WI38 (cell line): ENCODE data around the gene OPRL1.

Experiments
- H3K4me3 ChIP-seq: 2 replicates; pipeline ENCODE4 v1.5.1; 2011; ENCODE audit warnings: low read depth, mild to moderate bottlenecking, control low read depth, low read length
- TF ChIP-seq, protein P1 (sequence below): IDR thresholded peaks from 2 replicates; pipeline ENCODE4 v1.5.1; 2012; ENCODE audit warnings: low read depth, mild to moderate bottlenecking, control low read depth, low read length

The OPRL1 gene

DNA sequence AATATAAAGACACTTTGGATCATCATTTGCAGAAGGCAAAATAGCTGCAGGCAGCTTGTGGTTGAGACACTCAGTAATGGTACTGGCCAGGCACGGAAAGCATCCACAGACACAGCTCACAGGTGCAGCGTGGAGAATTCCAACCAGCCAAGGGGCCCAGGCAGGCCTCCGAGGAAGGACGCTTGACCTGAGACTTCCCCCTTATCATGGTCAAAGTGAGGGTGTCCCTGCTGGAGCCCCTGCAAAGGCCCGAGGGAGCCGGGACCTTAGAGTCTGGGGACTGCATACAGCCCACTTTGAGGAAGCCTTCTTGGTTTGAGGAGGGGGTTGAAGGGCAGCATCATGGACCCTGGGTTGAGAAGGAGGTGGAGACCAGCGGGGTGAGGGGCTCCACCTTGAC, 69.3 kb downstream of the OPRL1 start:
- no peak overlapping the region for H3K4me3 ChIP-seq
- TF ChIP-seq, protein P1, sequence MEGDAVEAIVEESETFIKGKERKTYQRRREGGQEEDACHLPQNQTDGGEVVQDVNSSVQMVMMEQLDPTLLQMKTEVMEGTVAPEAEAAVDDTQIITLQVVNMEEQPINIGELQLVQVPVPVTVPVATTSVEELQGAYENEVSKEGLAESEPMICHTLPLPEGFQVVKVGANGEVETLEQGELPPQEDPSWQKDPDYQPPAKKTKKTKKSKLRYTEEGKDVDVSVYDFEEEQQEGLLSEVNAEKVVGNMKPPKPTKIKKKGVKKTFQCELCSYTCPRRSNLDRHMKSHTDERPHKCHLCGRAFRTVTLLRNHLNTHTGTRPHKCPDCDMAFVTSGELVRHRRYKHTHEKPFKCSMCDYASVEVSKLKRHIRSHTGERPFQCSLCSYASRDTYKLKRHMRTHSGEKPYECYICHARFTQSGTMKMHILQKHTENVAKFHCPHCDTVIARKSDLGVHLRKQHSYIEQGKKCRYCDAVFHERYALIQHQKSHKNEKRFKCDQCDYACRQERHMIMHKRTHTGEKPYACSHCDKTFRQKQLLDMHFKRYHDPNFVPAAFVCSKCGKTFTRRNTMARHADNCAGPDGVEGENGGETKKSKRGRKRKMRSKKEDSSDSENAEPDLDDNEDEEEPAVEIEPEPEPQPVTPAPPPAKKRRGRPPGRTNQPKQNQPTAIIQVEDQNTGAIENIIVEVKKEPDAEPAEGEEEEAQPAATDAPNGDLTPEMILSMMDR = no peak

DNA sequence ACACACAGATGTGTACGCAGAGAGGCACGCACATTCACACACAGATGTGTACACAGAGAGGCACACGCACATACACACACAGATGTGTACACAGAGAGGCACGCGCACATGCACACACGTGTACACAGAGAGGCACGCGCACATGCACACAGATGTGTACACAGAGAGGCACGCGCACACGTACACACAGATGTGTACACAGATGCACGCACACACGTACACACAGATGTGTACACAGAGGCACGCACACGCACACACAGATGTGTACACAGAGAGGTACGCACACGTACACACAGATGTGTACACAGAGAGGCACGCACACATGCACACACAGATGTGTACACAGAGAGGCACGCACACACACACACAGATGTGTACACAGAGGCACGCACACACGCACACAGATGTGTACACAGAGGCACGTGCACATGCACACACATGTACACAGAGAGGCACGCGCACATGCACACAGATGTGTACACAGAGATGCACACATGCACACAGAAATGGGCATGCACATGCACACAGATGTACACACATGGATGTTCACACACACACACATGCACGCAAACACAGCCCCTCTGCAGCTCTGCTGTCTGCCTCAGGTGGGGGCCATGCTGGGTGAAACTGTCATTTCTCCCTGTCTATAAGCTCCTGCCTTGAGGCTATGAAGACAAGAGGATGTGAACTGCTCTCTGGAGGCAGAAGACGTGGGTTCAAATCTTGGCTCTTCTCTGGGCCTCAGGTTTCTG, 70.1 kb downstream of the OPRL1 start:
- TF ChIP-seq, protein P1 = no peak
- H3K4me3 ChIP-seq = no peak overlapping the region
